NCI-H524 treated with DMSO at 0.1 percent for 48 hours (cell line): ENCODE results near the gene SPHK1.

ENCODE experiments used
- DNase-seq: peaks from one replicate; lab custom pipeline; 2025; lab: John Stamatoyannopoulos, UW

Gene SPHK1

DNA sequence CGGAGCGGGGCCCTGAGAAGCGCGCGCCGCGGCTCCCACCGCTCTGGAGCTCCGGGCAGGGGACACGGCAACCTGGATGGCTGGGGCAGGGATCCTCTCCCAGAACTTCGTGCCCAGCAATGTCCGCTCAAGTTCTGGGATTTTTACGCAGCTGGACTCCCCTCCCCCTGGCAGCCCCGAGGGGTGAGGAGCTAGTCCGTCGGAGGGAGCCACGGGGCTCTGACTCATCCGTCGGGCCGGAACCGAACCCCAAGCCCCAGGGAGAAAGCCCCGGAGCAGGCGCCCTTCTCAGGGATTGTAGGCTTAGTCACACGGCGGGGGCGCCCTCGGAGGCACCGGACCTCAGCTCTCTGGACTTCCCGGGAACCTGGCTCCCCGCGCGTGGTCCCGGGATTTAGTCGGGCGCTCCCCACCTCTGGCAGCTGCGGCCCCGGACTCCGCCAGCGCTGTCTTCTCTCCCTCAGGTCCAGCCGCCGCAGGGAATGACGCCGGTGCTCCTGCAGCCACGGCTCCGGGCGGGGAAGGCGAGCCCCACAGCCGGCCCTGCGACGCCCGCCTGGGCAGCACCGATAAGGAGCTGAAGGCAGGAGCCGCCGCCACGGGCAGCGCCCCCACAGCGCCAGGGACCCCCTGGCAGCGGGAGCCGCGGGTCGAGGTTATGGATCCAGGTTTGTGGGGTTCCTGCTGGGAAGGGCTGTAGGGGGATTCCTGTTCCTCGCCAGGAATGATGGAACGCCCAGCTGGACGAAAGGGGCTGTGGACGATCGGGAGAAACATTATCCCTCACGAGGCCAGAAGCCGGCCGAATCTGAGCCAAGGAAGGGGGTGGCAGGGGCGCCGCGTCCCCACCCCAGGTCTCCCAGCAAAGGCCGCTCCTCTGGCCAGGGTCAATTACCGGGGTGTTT, 830 bp downstream of the SPHK1 start:
- no peak for DNase-seq

- DNase-seq = peak; percentile 92
These were observed 1.7 kb downstream of the SPHK1 start for GRCh38 chr17:76385892-76386786.

DNA sequence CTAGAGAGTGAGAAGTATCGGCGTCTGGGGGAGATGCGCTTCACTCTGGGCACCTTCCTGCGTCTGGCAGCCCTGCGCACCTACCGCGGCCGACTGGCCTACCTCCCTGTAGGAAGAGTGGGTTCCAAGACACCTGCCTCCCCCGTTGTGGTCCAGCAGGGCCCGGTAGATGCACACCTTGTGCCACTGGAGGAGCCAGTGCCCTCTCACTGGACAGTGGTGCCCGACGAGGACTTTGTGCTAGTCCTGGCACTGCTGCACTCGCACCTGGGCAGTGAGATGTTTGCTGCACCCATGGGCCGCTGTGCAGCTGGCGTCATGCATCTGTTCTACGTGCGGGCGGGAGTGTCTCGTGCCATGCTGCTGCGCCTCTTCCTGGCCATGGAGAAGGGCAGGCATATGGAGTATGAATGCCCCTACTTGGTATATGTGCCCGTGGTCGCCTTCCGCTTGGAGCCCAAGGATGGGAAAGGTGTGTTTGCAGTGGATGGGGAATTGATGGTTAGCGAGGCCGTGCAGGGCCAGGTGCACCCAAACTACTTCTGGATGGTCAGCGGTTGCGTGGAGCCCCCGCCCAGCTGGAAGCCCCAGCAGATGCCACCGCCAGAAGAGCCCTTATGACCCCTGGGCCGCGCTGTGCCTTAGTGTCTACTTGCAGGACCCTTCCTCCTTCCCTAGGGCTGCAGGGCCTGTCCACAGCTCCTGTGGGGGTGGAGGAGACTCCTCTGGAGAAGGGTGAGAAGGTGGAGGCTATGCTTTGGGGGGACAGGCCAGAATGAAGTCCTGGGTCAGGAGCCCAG, 2.8 kb downstream of the SPHK1 start:
- DNase-seq = no peak

DNA sequence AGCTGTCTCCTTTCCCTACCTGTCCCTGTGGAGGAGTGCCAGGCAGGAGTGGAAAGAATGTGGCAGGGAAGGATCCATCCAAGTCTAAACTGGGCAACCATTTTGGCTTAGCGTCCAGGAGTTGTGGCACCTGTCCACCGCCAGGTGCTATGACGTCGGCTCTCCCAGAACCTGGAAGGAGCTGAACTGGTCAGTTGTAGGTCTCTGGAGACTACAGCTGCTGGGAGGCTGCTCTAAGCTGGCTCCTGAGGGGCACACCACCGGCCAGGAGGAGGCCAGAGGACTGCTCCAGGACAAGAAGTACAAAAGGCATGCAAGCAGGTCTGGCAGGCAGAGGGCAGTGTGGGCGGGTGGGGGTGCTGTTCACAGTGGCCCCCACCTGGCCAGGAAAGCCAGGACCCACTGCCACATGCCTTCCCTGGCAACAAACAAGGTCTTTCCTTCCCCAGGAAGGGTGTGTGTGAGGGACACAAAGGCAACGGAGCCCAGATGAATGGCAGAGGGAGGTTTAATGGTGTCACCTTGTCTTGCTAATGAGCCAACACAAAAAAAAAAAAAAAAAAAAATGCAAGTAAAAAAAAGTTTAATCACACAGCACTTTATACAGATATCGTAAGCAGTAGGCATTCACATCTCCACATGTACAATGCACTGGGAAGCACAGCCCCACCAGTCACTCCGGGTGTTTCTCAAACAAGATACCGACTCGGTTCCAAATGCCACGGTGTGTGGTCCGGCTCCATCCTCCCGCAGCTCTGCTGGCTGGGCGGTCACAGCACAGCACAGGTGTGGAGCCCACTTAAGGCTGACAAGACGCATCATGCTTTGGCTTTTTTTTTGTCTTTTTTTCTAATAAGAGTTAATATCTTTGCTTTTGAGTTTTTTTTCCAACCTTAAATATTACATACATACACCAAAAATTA, 4.8 kb downstream of the SPHK1 start:
- no peak for DNase-seq

DNA sequence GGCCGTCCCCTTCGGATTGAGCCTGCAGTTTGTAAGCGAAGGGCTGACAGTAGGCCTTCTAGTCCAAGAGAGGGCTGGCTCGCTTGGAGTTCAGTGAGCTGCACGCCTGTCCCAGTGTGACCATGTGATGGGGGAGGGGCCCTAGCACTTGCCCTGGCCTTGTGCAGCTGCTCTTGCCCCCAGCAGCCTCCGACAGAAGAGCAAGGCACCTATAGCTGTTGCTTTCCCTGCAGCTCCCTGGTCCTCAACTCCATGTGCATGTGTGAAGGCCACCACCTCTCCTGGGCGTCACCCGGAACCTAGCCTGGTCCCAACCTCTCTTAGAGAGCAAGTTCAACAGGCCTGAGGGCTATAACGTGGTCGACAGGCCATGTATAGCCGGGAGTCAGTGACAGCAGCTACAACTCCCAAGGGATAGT, 5.6 kb downstream of the SPHK1 start:
- DNase-seq = no peak

- DNase-seq = no peak
These were observed 6.8 kb downstream of the SPHK1 start for GRCh38 chr17:76391200-76391715.

DNA sequence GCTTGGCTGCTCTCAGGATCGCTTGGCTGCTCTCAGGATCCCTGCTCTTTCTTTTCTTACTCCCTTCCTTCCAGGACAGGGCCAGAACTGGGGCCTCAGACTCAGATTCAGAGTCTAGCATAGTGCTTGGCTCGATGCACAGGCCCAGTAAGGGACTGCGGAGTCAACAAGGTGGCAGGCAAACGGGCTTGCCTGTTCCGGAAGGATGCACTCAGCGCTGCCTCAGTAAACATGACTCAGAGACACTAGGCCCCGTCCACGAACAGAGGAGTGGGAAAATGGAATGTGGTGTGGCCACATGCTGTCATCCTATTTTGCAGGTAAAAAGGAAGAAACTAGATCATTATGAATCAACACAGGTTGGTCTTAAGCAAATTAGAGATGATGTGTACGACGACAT, 9.8 kb downstream of the SPHK1 start:
- no peak for DNase-seq

DNA sequence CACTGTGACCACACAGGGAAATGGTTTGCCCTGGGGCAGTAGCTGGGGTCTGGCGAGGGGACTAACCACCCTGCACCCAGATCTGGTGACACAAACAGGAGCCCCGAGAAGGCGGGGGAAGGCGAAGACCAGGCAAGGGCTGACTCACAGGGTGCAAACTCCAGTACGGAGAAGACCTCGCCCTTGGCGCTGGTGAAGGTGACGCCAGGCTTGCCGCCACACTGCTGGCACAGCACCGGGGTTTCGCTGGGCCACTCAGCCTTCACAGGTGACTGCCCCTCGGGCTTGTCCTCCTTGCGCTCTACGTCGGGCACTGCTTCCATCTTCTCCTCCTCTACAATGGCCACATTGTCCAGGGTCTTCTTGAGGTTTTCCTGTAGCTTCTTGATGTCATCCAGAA, 11.6 kb downstream of the SPHK1 start:
- DNase-seq = no peak

DNA sequence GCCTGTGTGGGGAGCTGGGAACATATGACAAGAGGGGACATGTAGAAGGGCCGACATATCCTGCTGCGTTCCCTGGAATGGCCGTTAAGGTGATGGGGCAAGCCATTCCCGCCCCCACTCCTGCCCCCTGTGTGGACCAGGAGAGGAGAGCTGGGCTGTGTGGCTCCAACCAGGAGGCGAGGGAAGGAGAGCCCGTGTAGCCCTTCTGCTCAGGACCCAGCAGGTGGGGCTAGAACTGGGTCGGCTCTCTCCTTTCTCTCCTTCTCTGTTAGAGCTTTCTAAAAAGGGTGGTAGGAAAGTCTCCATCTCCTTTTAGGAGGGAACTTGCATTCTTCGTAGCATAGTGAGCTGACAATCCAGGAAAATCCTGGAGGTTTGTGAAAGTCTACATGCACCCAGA, 12.8 kb downstream of the SPHK1 start:
- no peak for DNase-seq

DNA sequence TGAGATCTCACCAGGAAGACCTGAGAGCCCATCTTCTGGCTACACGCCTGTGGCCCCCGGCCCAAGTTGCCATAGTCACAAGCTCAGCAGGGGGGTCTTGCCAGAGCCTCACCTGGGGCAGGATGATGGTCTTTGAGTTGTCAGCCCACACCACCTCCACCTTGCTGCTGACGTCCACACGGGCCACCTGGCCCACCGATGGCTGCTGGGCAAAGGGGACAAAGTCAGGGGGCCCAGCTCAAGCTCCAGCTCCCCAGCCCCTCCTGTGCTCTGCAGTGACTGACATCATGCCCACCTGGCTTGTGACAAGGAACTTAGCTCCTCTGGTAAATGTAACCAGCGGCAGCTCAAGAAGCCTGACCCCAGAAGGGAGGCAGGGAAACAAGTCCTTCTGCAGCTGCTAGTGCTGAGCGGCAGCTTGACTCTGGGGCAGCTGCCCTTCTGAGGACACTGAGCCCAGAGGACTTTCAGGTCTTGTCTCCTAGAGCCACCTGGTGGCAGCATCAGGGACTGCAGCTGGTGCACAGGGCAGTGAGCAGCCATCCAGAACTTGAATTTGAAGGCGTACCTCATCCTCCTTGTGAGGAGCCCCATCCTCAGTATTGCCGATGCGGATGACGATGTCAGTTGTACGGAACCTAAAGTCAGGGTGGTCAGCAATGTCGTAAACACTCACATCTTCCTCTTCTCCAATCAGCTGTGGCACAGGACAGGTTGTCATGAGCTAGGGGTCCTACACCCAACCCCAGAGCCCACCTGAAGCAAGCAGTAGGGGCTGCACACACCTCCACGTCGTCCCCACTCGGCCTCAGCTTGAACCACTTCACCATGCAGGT, 13.5 kb downstream of the SPHK1 start:
- DNase-seq = peak; percentile 49

GRCh38 chr17:76398523-76399174, 14.2 kb downstream of the SPHK1 start:
- no peak for DNase-seq

DNA sequence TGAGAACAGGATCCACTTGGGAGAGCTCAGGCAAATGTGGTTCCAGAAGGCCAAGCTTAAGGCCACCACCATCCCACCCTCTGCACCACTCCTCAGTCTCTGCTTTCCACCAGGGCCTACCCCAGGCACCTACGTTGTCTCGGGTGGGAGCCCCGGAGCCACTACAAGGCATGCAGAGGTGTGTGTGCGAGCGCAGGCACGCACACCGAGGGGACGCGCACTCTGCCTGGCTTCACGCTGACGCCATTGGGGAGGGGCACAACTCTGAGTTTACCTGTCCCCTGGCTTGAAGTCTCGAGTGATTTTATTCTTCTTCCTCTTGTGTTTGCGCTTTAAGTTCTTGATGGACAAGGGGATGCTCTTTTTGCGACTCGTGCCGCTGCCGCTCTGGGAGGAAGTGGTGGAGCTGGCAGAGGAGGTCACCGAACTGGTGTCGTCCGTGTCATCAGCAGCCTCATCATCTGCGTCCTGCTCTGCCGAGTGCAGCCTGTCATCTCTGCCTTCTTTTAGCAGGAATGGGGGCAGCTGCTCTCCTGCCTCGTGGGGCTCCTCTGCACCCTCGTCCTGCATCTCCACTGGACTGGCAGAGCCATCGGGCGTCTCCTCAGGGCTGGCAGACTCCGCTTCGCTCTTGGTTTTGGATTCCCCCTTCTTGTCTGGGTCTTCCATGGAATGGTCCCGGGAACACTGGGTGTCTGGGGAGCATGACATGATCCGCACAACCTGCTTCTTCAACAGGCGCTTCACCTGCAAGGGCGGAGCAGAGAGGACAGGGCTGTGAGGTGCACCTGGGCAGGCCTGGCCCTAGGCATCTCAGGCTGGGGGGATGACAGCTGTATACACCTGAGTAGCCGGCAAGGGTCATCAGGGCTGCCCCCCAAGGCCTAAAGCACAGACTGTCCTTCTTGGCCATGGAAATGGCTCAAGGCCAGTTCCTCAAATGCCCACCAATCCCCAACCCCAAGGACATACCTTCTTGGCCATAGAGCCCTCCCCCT, 15.1 kb downstream of the SPHK1 start:
- no peak for DNase-seq

- no peak for DNase-seq
These were observed 18.3 kb downstream of the SPHK1 start for GRCh38 chr17:76402711-76403110.

- DNase-seq = no peak
These were observed 19.8 kb downstream of the SPHK1 start for GRCh38 chr17:76404256-76404655.

GRCh38 chr17:76404976-76405563, 20.7 kb downstream of the SPHK1 start:
- DNase-seq = no peak

- DNase-seq = no peak
These were observed 21.2 kb downstream of the SPHK1 start for GRCh38 chr17:76405607-76405966.

- DNase-seq = peak; percentile 92
These were observed 21.7 kb downstream of the SPHK1 start for GRCh38 chr17:76405967-76406647.
